GM12874 (cell line): ENCODE measurements around the gene LRRTM4.

Source experiments
- TF ChIP-seq, protein P1 (sequence below): IDR thresholded peaks from 2 replicates; pipeline ENCODE4 v1.5.1; 2011; ENCODE audit warnings: low read depth, mild to moderate bottlenecking, control low read depth, low read length, moderate library complexity; ENCODE audit not compliant: insufficient read depth

The LRRTM4 gene

DNA sequence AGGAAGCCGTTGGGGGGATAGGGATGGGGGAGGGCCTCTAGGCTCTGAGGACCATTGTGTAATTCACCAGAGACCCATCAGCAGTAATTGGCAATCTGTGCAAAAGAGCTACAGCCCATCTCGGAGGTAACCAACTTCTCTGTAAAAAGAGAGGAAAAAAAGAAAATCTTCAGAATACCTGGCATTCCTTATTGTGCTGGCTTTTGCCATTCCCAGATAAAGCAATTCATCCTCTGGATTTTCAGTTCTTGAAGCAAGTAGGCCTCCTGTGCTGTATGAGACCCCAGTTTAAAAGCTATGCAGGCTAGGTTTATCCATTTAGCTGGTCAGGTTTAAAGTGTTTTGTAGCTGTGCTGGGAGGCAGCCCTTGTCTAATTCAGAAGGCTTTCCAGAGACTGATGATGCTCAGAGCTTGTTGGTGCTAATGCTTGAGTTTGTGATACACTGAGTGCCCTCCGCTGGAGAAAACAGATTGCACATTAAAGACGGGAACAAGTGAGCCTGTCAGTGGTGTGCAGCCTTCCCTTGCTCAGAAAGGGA is at the start of gene LRRTM4:
LRRTM4 (minus strand) TSS at position 446 of the 540 bp plus-strand sequence.
- TF ChIP-seq, protein P1, sequence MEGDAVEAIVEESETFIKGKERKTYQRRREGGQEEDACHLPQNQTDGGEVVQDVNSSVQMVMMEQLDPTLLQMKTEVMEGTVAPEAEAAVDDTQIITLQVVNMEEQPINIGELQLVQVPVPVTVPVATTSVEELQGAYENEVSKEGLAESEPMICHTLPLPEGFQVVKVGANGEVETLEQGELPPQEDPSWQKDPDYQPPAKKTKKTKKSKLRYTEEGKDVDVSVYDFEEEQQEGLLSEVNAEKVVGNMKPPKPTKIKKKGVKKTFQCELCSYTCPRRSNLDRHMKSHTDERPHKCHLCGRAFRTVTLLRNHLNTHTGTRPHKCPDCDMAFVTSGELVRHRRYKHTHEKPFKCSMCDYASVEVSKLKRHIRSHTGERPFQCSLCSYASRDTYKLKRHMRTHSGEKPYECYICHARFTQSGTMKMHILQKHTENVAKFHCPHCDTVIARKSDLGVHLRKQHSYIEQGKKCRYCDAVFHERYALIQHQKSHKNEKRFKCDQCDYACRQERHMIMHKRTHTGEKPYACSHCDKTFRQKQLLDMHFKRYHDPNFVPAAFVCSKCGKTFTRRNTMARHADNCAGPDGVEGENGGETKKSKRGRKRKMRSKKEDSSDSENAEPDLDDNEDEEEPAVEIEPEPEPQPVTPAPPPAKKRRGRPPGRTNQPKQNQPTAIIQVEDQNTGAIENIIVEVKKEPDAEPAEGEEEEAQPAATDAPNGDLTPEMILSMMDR = no peak

DNA sequence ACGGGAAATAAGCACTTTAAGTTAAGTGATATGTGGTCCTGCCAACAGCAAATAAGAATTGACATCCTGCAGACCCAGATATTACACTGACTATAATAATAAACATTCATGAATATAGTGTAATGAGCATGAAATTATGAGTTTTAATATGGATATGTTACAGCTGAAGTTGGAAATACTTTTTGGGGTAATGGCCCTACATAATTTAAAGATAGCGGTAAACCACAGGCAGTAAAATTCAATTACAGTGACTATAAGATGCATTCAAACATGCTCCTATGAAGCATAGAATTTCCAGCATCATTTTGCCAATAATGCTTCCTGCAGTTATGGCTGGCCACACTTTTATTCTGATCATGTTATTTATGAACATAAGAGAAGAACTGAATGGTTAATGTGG is 49.4 kb upstream of the LRRTM4 start:
- TF ChIP-seq, protein P1 = no peak

DNA sequence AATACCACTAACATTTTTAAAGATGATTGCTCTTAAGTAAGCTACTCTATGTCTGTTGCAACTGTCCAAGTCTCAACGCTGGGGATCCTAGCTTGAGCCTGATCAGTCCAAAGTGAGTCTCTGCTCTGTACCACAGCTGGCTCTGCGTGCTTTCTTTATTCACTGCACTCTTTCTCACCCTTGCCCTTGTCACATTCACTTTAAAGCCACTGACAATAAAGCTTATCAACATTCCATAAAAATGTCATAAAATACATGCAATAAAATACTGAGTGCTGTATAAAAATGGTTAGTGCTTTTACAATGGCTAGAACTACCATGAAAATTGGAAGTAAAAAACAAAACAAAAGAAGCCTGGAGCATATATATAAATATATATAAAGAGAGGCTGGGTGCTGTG is 45.5 kb upstream of the LRRTM4 start:
- TF ChIP-seq, protein P1 = no peak

DNA sequence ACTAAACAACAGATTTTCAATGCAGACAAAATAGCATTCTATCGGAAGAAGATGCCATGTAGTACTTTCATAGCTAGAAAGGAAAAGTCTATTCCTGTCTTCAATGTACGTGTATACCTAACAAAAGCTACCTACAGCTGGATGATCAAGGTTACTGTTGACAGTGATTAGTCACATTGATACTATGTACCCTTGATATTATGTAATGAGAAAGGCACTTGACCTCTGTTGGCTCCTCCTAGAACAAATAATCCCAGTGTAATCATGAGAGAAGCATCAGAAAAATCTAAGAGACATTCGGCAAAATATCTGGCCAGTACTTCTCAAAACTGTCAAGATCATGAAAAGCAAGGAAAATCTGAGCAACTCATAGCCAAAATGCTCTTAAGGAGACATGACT is 44.4 kb upstream of the LRRTM4 start:
- TF ChIP-seq, protein P1 = no peak

DNA sequence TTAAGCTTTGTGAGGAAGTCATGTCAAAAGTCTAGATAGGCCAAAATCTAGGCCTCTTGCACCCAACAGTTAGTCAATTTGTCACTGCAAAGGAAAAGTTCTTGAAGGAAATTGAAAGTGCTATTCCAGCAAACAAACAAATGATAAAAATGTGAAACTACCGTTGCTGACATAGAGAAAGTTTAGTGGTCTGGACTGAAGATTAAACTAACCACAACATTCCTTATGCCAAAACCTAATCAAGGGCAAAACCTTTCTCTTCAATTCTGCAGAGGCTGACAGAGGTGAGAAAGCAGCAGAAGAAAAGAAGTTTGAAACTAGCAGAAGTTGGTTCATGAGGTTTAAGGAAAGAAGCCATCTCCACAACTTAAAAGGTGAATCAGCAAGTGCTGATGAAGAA is 44.0 kb upstream of the LRRTM4 start:
- TF ChIP-seq, protein P1 = no peak

DNA sequence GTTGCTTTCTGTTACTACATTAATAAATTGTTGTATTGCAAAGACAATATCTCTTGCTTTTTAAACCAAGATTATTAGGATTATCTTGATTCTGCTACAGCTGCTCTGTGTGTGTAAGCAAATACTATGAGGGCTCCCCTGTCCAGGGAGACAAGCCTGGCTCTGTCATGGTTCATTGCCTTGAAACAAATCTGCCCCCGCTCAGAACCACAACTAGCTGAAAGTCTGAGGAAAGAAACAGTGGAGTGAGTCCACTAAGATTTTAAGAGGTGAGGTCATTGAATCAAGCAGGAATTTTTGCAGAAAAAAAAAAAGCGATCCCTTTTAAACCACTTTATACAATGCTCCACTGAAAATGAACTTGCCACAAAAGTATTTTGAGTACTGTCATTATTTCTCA is 30.8 kb upstream of the LRRTM4 start:
- TF ChIP-seq, protein P1 = no peak

DNA sequence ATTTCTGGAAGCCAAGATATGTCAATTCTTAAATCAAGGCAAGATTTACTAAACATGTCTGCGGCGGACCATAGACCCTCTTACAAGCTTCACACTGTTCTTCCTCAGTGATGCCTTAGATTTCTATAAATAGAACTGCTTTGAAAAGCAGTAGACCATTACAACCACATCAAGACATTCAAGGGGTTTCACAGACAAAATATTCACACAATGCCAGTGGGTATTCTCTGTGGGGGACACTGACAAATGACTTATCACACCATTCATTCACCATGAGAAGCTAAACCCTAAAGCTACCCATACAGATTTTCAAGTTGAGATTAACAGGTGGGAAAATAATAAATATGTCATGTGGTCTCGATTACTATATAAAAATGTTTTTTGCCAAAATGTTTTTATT is 15.9 kb upstream of the LRRTM4 start:
- TF ChIP-seq, protein P1 = no peak
